DMS 273 (cell line): ENCODE measurements around the gene ALDH4A1.
"Not testable (repeated sequence)": the region's sequence is repeated elsewhere in the genome, so short reads cannot be mapped to it uniquely, and the experiment has no call there.

Experiments
- DNase-seq: peaks from one replicate; lab custom pipeline; 2025; ENCODE audit not compliant: unreplicated experiment; lab: John Stamatoyannopoulos, UW

The ALDH4A1 gene

DNA sequence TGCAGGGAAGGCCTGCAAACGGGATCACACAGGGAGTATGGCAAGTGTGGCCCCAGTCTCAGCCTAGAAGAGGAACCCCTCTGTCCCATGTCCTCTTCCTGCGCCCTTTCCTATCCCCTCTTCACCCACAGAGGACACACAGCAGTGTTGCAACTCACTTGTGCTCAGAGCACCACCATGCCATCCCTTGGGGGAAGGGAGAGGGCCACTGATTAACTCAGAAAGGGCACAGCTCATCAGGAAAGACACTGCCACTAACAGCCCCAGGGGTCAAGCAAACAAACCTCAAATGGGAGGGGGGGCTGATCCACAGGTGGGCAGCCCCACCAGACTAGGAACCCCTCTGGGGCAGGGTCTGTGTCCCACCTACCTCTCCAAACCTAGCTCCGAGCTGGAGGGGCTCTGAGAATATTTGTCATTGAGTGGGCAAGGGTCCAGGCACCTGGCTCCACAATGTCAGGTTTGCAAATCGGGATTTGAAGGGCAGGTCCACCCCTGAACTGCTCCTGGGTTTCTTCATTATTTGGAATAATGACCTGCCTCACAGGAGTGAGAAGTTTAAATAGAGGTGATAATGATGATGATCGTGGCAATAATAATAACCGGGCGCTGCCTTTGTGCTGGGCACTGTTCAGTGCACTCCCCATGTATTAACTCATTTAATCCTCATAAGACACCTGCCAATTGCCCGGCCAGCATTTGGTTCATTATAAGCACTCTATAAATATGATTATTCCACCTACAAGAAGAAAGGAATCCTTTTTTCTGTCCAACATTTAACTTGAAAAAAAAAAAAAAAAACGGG, 1.0 kb downstream of the ALDH4A1 start:
- no peak for DNase-seq

GRCh38 chr1:18900303-18900841, 2.0 kb downstream of the ALDH4A1 start:
- peak; percentile 62 for DNase-seq

- no peak for DNase-seq
Measured at GRCh38 chr1:18899363-18900049, 2.8 kb downstream of the ALDH4A1 start.

DNA sequence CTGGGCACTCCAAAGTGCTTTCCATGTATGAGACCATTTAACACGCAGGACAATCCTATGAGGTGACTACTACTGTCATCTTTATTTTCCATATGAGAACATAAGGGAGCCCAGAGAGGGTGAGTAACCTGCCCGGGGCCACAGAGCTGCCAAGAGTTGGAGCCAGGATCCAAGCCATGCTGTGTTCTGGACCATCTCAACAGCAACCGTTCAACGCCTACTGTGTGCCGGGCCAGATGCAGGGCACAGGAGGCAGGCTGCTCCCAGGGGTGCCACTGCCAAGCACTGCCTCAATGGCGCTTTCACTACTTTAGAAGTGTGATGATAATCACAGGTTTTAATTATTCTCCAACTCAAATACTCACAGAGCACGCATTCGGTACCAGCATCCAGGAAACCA, 3.8 kb downstream of the ALDH4A1 start:
- no peak for DNase-seq

GRCh38 chr1:18895317-18895716, 7.0 kb downstream of the ALDH4A1 start:
- DNase-seq = no peak

- DNase-seq = no peak
Measured at GRCh38 chr1:18893120-18893519, 9.2 kb downstream of the ALDH4A1 start.

DNA sequence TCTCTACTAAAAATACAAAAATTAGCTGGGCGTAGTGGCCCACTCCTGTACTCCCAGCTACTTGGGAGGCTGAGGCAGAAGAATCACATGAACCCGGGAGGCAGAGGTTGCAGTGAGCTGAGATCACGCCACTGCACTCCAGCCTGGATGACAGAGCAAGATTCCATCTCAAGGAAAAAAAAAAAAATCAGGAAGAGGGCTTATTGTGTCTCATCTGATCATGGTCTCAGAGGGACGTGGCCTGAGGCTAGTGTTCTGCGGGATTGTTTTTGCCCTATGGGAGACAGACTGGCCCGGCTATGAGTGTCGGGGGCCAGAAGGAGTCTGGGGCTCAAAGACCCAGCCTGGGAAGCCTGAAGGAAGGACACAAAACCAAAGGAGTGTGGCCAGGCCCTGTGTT, 10.5 kb downstream of the ALDH4A1 start:
- DNase-seq = not testable (repeated sequence)

DNA sequence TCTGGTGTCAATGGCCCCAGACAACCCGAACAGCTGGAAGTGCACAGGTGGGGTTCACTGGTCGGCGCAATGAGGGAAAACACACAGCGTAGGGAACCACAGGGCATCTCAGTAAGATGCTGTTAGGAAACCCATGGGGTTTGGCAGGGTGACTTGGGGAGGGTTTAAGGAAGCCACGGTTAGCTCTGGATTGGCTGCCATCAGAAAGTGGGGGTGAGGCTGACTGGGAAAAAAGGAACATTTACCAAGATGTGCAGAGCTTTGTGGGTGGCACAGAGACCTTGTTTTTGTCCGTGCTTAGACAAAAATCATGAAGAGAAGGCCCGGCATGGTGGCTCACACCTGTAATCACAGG, 11.0 kb downstream of the ALDH4A1 start:
- DNase-seq = no peak

DNA sequence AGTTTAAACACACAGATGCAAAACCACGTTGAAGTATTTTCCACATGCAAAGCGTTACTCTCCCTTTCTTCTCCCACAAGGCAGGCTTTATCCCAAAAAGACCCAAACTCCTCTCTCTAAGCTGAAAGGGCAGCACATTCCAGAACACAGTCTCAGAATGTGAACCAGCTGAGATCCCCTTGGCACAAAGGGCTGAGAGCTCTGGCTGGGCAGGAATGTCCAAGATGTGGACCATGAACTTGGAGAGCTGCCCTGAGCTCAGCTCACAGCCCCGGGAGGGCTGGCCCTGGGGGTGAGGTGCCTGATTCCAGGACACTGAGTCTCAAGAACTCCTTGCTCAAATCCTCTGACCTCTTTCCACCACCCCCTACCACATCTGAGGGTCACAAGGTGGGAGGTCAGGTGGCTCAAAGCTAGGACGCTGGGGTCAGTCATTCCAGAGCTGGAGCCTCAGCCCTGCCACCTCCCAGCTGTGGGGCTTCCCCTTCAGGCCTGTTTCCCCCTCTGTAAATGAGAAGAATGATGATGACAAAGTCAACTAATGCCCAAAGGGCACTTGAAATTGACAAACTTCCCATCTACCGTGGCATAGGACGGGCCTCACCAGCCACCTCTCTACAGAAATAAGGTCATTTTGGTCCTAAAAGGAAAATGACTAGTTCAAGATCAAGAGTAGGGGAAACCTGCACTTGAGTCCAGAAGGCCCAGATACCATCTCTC, 11.5 kb downstream of the ALDH4A1 start:
- no peak for DNase-seq

DNA sequence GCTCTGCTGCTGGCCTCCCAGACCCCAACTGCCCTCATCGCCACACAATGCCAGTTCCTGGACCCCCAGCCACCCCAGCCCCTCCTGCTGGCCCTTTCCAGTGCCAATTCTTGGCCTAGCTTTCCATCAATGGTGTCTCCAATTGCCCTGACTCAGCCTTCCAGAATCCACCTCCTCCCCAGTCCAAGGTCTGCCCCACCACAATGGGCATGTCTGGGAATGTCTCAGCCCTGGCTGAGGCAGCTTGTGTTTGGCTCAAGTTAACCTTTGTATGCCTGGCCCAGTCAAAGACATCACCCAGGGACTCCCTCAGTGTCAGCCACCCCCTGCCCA, 16.4 kb downstream of the ALDH4A1 start:
- DNase-seq = no peak

GRCh38 chr1:18885311-18886002, 16.9 kb downstream of the ALDH4A1 start:
- no peak for DNase-seq

GRCh38 chr1:18884727-18885126, 17.6 kb downstream of the ALDH4A1 start:
- no peak for DNase-seq

- no peak for DNase-seq
Measured at GRCh38 chr1:18884419-18884717, 18.0 kb downstream of the ALDH4A1 start.

GRCh38 chr1:18883636-18884418, 18.5 kb downstream of the ALDH4A1 start:
- peak; percentile 89 for DNase-seq

- no peak for DNase-seq
Measured at GRCh38 chr1:18883079-18883478, 19.3 kb downstream of the ALDH4A1 start.

DNA sequence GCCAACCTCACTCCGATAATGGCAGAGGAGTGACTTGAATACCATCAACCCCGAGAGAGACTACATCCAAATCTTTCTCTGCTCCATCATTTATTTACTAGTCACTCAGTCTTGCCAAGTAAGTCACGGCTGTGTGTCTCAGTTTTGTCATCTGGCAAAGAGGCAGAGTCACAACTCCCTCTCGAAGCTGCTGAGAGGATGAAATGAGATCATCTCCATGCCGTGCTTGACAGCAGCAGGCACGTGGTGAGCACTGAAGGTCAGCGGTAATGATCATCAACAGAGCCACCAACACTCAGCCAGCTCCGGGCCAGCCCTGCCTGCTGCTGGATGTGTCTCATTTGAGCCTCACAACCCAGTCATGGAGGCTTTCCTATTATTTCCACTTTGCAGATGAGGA, 19.9 kb downstream of the ALDH4A1 start:
- no peak for DNase-seq

DNA sequence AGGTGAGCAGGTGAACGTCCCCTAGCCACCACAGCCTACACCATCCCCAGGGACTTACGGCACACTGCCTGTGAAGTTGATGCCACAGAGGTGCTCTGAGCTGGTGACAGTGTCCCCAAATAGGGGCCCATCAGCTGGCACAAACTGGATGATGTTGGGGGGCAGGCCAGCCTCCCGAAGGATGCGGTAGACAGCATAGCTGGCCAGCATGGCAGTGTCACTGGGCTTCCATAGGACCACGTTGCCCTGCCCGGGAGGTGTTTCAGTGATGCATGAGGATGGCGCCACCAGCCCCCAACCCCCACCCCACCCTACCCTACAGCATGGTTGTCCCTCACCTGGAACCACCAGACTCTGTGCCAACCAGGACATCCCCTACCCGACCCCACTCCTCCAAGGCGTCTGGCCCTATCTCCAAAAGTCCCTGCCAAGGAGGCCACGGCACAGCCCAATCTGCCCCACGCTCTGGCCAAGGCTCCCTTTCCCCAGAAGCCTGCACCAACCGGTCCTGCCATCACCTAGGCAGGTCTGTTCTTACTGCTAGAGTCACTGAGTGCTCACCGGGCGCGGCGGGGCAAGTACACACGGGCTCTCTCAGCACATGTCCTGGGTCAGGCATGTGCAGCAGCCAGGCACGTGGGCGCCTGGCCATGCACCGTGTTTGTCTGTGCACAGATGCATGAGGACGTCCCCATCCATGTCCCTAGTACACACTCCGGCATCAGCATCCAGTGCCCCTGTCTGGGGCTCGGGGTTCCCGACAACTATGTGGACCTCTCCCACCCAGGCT, 20.5 kb downstream of the ALDH4A1 start:
- DNase-seq = no peak

DNA sequence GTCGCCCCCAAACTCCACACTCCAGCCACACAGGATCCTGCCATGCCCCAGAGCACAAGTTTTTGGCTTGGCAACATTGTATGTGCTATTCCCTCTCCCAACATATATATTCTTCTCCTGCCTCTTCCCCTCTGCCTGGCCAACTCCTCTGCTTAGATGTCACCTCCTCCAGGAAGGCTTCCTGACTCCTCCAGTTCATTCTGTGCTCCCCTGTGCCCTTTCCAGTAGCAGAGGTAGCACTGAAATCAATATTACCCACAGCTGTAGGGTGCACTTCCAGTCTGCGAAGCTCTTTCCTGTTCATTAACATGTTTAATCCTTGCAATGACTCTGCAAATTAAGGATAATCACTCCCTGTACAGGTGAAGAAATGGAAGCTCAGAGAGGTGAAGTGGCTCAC, 21.2 kb downstream of the ALDH4A1 start:
- no peak for DNase-seq

GRCh38 chr1:18880585-18880984, 21.8 kb downstream of the ALDH4A1 start:
- DNase-seq = no peak

DNA sequence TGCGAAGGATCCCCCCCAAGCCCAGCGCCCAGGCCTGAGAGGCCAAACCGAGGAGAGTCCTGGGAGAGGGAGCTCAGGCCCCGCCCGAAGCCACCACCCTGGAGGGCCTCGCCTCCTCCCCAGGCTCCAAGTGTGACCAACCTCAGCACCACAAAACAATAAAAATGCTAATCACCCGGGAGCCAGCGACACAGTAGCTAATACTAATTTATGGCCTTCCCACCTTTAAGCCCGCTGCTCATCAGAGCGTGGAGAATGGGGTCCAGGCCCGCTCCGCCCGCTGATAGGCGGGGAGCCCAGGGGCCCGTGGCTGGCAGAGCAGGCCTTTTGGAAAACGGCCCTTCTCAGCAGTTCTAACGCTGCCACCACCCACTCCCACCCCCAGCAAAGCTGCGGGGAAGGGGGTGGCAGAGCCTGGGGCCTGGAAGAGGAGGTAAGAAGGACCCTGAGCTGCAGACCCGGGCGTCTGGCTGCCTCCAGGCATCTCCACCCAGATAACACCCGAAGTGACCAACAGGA, 22.5 kb downstream of the ALDH4A1 start:
- DNase-seq = no peak
